HepG2 (cell line): ENCODE measurements around the gene RASD1. TPM values are rescaled to one million over a fixed set of nuclear protein-coding genes. Genes with fewer than 3 reads are reported as not detected.

Experiments used
- ATAC-seq: fragments of 200-7000 bp; cut with Tn5 transposase; 3 replicates; pipeline ENCODE4 v1.9.1; 2020; ENCODE audit warnings: mild to moderate bottlenecking, moderate library complexity
- BruUV-seq: library from RNA; stranded (reverse); fragments of 400-500 nt; replicated peaks from 2 replicates; lab custom pipeline; 2021; lab: Mats Ljungman, UMichigan
- CTCF ChIA-PET: fragments of 300-600 bp; formaldehyde crosslinking; extraction: SDS; loops from one replicate; lab custom pipeline; 2021; ENCODE audit warnings: low total read pairs, inconsistent platforms, low intra/inter-chr PET ratio; lab: Yijun Ruan, JAX
- POLR2A ChIA-PET: fragments of 350-600 bp; sonication (Branson Sonifier 250); formaldehyde crosslinking; loops from one replicate; lab custom pipeline; 2020; ENCODE audit warnings: antibody characterized with exemption, inconsistent platforms; lab: Yijun Ruan, JAX
- DNase-seq: peaks from one replicate; pipeline ENCODE4 v3.0.0-alpha.2; 2015; ENCODE audit warnings: low spot score
- FAIRE-seq: peaks from 3 replicates; lab custom pipeline; 2011; peaks lifted over from hg19 to GRCh38; lab: Jason Lieb, UNC
- H2AFZ ChIP-seq: one replicate; pipeline ENCODE4 v1.6.1; 2011; ENCODE audit warnings: low read length, inconsistent platforms
- H3K27ac ChIP-seq: fragments of 300-600 bp; 3 replicates; pipeline ENCODE4 v1.8.0; 2011; ENCODE audit warnings: mixed run types, mild to moderate bottlenecking, mixed read lengths, low read length, inconsistent platforms; ENCODE audit not compliant: insufficient read depth; ENCODE audit errors: extremely low read length
- H3K27me3 ChIP-seq, 2 experiments: fragments of 200-600 bp in 1 of 2; 2 replicates in 1 of 2; 3 replicates in 1 of 2; pipeline versions ENCODE4 v1.6.0 to v1.8.0; 2011; ENCODE audit warnings: low read length in 2 of 2, mild to moderate bottlenecking in 2 of 2, moderate library complexity in 2 of 2, inconsistent platforms in 1 of 2; ENCODE audit not compliant: insufficient read depth in 2 of 2, control insufficient read depth in 1 of 2
- H3K36me3 ChIP-seq, 2 experiments: fragments of 200-600 bp in 1 of 2; replicated peaks in 1 of 2; 2 replicates in 1 of 2; 3 replicates in 1 of 2; pipeline versions ENCODE4 v1.5.1 to v1.8.0; 2011; ENCODE audit warnings: low read length in 2 of 2, inconsistent platforms in 1 of 2; ENCODE audit not compliant: insufficient read depth in 2 of 2, control insufficient read depth in 1 of 2
- H3K4me1 ChIP-seq: 2 replicates; pipeline ENCODE4 v1.5.1; 2012; ENCODE audit warnings: low read length, inconsistent platforms; ENCODE audit not compliant: insufficient read depth
- H3K4me2 ChIP-seq: 2 replicates; pipeline ENCODE4 v1.6.0; 2011; ENCODE audit warnings: low read depth, low read length, inconsistent platforms
- H3K4me3 ChIP-seq, 3 experiments: fragments of 200-600 bp in 1 of 3; sonication (generic), shearing (Covaris generic) in 1 of 3; replicated peaks in 1 of 3; 2 replicates each; pipeline ENCODE4 v1.5.1; 2011 to 2016; ENCODE audit warnings: low read length in 3 of 3, inconsistent platforms in 2 of 3, low read depth in 2 of 3, mild to moderate bottlenecking in 2 of 3, control low read depth in 1 of 3, mixed read lengths in 1 of 3; ENCODE audit not compliant: insufficient read depth in 1 of 3
- H3K79me2 ChIP-seq: one replicate; pipeline ENCODE4 v1.6.1; 2011; ENCODE audit warnings: low read length, inconsistent platforms; ENCODE audit not compliant: insufficient read depth
- H3K9ac ChIP-seq: 2 replicates; pipeline ENCODE4 v1.6.0; 2011; ENCODE audit warnings: mild to moderate bottlenecking, low read depth, low read length, inconsistent platforms; ENCODE audit not compliant: insufficient read depth
- H3K9me3 ChIP-seq: 2 replicates; pipeline ENCODE4 v1.5.1; 2012; ENCODE audit warnings: mild to moderate bottlenecking, low read length
- H4K20me1 ChIP-seq: 2 replicates; pipeline ENCODE4 v1.6.0; 2011; ENCODE audit warnings: inconsistent platforms, mild to moderate bottlenecking, low read length, moderate library complexity; ENCODE audit not compliant: insufficient read depth
- EEA1 ChIP-seq: sonication (generic); formaldehyde crosslinking; IDR thresholded peaks from 2 replicates; pipeline ENCODE4 v1.5.1; 2020; ENCODE audit warnings: mild to moderate bottlenecking, missing genetic modification reagents, borderline replicate concordance
- LCORL ChIP-seq, 2 experiments: fragments of 450-650 bp in 1 of 2; sonication (generic) in 1 of 2; formaldehyde crosslinking in 1 of 2; IDR thresholded peaks; 2 replicates each; pipeline versions ENCODE4 v1.5.0 to v1.6.1; 2017 to 2020; ENCODE audit warnings: antibody characterized with exemption in 1 of 2, missing genetic modification reagents in 1 of 2
- NBN ChIP-seq: fragments of 450-650 bp; conservative IDR thresholded peaks from 2 replicates; pipeline ENCODE4 v1.6.1; 2017
- SCMH1 ChIP-seq: sonication (generic); formaldehyde crosslinking; IDR thresholded peaks from 2 replicates; pipeline ENCODE4 v1.9.0; 2021; ENCODE audit warnings: missing genetic modification reagents, mild to moderate bottlenecking, borderline replicate concordance
- SMAD1 ChIP-seq: sonication (generic); formaldehyde crosslinking; IDR thresholded peaks from 2 replicates; pipeline ENCODE4 v1.4.0; 2020; ENCODE audit warnings: missing genetic modification reagents, low read depth, mild to moderate bottlenecking, borderline replicate concordance
- TCF7 ChIP-seq: sonication (generic); IDR thresholded peaks from 2 replicates; pipeline ENCODE4 v1.6.1; 2016; ENCODE audit warnings: antibody characterized with exemption, low read depth
- U2AF1 ChIP-seq: fragments of 200-400 bp; formaldehyde crosslinking; optimal IDR thresholded peaks from 2 replicates; pipeline ENCODE3; 2017; ENCODE audit warnings: mild to moderate bottlenecking, low read depth, low read length
- ZFP37 ChIP-seq: sonication (generic); formaldehyde crosslinking; IDR thresholded peaks from 2 replicates; pipeline ENCODE4 v1.4.0; 2020; ENCODE audit warnings: missing genetic modification reagents, borderline replicate concordance
- ZNF10 ChIP-seq: sonication (generic); formaldehyde crosslinking; IDR thresholded peaks from 2 replicates; pipeline ENCODE4 v1.4.0; 2020; ENCODE audit warnings: mild to moderate bottlenecking, low read depth, missing genetic modification reagents, borderline replicate concordance
- ZNF335 ChIP-seq: sonication (generic); formaldehyde crosslinking; IDR thresholded peaks from 2 replicates; pipeline ENCODE4 v1.4.0; 2020; ENCODE audit warnings: missing genetic modification reagents
- ZNF432 ChIP-seq: sonication (generic); formaldehyde crosslinking; IDR thresholded peaks from 2 replicates; pipeline ENCODE4 v1.5.0; 2020; ENCODE audit warnings: missing genetic modification reagents, mild to moderate bottlenecking, borderline replicate concordance
- ZNF746 ChIP-seq: sonication (generic); formaldehyde crosslinking; IDR thresholded peaks from 2 replicates; pipeline ENCODE4 v1.8.0; 2022; ENCODE audit warnings: mild to moderate bottlenecking, missing genetic modification reagents
- WGBS: methylation state at CpG from one replicate; pipeline ENCODE4 v1.1.6; 2017; ENCODE audit warnings: low lambda C conversion rate; 5-methylcytosine and 5-hydroxymethylcytosine counted together
- in situ Hi-C: cut with HindIII; loops from 2 replicates; pipeline ENCODE4 v1.10.0; 2017; ENCODE audit warnings: low pct_unique_long_range_greater_than_20kb; ENCODE audit not compliant: extremely low pct_ligation_motif_present
- intact Hi-C: fragments of 100-400 bp; cut with micrococcal nuclease; formaldehyde crosslinking; loops from one replicate; pipeline ENCODE4 v1.10.0; 2022; ENCODE audit not compliant: unreplicated experiment
- polyA plus RNA-seq, 8 experiments: library from polyadenylated mRNA; depleted of rRNA in 3 of 8; stranded (reverse) in 7 of 8; unstranded in 1 of 8; fragments of >200 nt; fragmentation: Illumina TruSeq in 4 of 8; extraction: Trizol in 4 of 8; gene quantifications; 2 replicates each; pipeline versions ENCODE4 v1.2.1 to v1.2.3, GENCODE V29; 2011 to 2016; ENCODE audit warnings: low read depth in 4 of 8, missing spikeins in 1 of 8, mixed read lengths in 1 of 8; ENCODE audit not compliant: insufficient read depth in 1 of 8
- total RNA-seq, 5 experiments: library from RNA; depleted of rRNA; stranded (reverse); fragments of >200 nt; fragmentation: Illumina TruSeq; extraction: Trizol; gene quantifications; 2 replicates each; pipeline ENCODE4 v1.2.3, GENCODE V29; 2016; ENCODE audit warnings: low read depth in 1 of 5
- TF ChIP-seq, protein P1 (sequence below): sonication (generic); formaldehyde crosslinking; IDR thresholded peaks from 2 replicates; pipeline ENCODE4 v1.4.0; 2020; ENCODE audit warnings: mild to moderate bottlenecking, missing genetic modification reagents
- TF ChIP-seq, protein P2 (sequence below): sonication (generic); formaldehyde crosslinking; IDR thresholded peaks from 2 replicates; pipeline ENCODE4 v1.4.0; 2020; ENCODE audit warnings: mild to moderate bottlenecking, missing genetic modification reagents

Gene RASD1
- total and polyA plus RNA-seq, 2 of the 13 experiments (the other 11 are each of a cell fraction or from before 2014, with no cell fraction given): 1.6 to 4.2 TPM

DNA sequence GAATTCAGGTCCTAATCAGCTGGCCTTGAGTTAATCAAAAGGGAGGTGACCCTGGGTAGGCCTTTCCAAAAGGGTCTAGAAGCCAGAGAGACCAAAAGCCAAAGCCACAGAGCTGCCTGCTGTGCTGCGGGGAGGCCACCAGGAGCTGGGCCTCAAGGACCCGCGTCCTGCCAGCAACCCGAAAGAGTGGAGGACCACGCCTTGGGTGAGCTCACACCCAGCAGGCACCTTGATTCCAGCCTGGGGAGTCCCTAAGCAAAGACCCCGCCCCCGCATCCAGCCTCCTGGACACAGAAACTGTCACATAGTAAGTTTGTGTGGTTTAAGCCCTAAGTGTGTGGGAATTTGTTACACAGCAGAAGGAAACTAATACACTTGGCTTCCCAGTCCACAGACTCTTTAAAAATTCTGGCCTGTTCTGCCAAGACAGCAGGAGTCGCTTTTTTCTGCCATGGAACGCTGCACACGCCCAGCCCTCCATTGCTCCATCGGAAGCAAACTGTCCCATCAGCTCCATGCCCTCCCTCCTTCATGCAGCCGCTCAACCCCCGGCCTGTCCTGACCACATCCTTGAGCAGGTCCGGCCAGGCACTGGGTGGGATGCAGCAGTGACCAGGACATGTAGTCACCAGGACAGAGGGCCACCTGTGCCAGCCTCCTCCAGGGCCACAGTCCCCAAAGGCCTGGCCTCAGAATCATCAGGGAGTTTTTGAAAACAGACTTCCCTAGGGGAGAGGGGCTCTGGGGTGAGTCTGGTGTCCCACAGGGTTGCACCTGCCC is 20.9 kb upstream of the RASD1 start (continued):
- TF ChIP-seq, protein P1, sequence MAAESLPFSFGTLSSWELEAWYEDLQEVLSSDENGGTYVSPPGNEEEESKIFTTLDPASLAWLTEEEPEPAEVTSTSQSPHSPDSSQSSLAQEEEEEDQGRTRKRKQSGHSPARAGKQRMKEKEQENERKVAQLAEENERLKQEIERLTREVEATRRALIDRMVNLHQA (CRISPR knock-in tag): no peak
- TF ChIP-seq SMAD1 (CRISPR knock-in tag): no peak
- TF ChIP-seq ZNF335 (CRISPR knock-in tag): no peak
- TF ChIP-seq ZNF432: no peak

DNA sequence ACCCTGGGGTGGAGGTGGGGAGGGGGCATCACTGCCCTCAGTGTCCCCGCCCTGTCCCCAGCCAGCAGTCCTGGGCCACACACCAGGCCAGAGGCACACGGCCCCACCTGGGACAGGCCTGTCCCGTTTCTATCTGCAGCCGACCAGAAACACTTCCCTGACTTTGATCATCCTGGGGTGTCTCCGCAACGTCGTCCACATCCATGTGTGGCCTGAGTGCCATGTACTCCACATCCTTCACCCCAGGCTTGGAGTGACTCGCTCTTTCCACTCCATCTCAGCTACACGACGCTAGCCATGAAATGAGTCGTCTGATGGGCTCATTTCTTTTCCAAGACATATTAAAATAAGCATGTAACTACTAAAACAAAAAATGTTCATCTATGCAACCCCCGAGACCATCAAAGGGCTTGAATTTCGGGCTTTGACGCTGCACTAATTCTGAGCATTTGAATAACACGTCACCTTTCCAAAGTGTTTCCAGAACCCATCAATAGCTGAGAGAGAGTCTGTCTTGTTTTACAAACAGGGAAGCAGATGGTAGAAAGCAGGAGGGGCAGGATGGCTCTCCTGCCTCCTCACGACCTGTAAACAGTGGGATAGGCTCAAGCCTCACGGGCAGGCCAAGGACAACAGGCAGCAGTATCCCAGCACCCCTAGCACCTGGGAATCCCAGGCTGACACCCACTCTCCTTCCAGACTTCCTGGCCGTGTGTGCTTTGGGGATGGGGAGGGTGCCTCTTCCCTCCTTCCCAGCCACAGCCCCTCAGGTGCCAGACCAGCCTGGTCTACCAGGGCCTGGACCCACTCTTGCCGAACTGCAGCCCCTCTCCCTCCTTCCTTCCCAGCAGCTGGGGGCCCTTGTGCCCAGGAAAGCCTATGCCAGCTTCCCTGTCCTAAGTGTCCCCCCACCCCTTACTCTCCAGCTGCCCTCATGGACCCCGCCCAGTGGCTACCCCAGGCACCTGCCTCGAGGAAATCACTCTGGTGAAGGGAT is 20.0 kb upstream of the RASD1 start:
- H3K9me3 ChIP-seq: no peaks in the 10 kb centered on the region
- intact Hi-C loops: no loop called here
- no TSS peak for BruUV-seq
- no peaks in the 10 kb centered on the region for H3K27me3 ChIP-seq
- TF ChIP-seq SCMH1 (CRISPR knock-in tag) (no peak), ZFP37 (CRISPR knock-in tag) (no peak), NBN (no peak), LCORL (IDR thresholded peaks at IDR 0.05) (no peak), LCORL (CRISPR knock-in tag; IDR thresholded peaks at IDR 0.05) (no peak), U2AF1 (no peak), ZNF746 (no peak), EEA1 (no peak), ZNF10 (CRISPR knock-in tag) (no peak), TCF7 (no peak)
- TF ChIP-seq, protein P2, sequence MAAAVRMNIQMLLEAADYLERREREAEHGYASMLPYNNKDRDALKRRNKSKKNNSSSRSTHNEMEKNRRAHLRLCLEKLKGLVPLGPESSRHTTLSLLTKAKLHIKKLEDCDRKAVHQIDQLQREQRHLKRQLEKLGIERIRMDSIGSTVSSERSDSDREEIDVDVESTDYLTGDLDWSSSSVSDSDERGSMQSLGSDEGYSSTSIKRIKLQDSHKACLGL (CRISPR knock-in tag): no peak
- TF ChIP-seq, all 625 proteins: peak for 0
- Histone ChIP-seq H3K4me2 (no peak overlapping the region), H3K79me2 (no peaks in the 10 kb centered on the region), H3K36me3 (peaks cover 3% of the 10 kb centered on the region in 2 experiments; a peak in 2 of 5 replicates), H4K20me1 (no peaks in the 10 kb centered on the region), H3K9ac (no peak overlapping the region), H3K4me3 (no peak overlapping the region), H3K4me1 (no peaks in the 10 kb centered on the region), H2AFZ (no peak overlapping the region), H3K27ac (no peak overlapping the region)
- DNase-seq (no peak), FAIRE-seq (no peak), ATAC-seq (no peak)
- ChIA-PET CTCF (no interaction called here), POLR2A (no interaction called here)
- in situ Hi-C loops: no loop called here
- WGBS: 89% methylated on average over 19 of the region's 21 CpGs
